IPS DF 19.7 (cell line): ENCODE data around the gene TMEM41B.
"Not testable (repeated sequence)": the region's sequence is repeated elsewhere in the genome, so short reads cannot be mapped to it uniquely, and the experiment has no call there.

Experiments used
- DNase-seq: peaks from one replicate; pipeline ENCODE4 v3.0.0-alpha.2; 2013; ENCODE audit warnings: low read depth, low spot score

TMEM41B gene, protein sequence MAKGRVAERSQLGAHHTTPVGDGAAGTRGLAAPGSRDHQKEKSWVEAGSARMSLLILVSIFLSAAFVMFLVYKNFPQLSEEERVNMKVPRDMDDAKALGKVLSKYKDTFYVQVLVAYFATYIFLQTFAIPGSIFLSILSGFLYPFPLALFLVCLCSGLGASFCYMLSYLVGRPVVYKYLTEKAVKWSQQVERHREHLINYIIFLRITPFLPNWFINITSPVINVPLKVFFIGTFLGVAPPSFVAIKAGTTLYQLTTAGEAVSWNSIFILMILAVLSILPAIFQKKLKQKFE

GRCh38 chr11:9314291-9315077 lies at the start of gene TMEM41B:
Gene TMEM41B (minus strand): TSS chr11:9314593. CDS start chr11:9314441, 152 bp downstream.
- DNase-seq, result peak; percentile 94

DNA sequence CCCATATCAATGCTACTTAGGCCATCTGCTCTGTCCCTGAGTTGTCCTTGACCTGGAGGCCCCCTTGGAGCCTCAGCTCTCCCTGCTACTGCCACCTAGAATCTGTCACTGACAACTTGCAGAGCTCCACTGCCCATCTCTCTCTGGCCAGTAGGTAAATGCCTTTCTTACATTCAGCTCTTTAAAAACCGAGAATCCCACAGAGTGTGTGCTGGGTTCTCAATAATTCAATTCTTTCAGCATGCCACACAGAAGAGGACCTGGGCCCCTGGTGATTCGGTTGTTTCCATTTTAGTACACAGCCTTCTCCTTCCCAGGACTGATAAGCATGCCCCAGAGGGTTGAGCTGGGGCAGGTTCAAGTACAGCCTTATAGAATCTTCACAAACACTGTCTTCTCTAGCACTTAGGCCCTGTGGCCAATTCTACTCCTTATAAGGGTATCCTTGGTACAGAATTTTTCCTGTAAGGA lies 48.0 kb upstream of the TMEM41B start:
- no peak for DNase-seq

DNA sequence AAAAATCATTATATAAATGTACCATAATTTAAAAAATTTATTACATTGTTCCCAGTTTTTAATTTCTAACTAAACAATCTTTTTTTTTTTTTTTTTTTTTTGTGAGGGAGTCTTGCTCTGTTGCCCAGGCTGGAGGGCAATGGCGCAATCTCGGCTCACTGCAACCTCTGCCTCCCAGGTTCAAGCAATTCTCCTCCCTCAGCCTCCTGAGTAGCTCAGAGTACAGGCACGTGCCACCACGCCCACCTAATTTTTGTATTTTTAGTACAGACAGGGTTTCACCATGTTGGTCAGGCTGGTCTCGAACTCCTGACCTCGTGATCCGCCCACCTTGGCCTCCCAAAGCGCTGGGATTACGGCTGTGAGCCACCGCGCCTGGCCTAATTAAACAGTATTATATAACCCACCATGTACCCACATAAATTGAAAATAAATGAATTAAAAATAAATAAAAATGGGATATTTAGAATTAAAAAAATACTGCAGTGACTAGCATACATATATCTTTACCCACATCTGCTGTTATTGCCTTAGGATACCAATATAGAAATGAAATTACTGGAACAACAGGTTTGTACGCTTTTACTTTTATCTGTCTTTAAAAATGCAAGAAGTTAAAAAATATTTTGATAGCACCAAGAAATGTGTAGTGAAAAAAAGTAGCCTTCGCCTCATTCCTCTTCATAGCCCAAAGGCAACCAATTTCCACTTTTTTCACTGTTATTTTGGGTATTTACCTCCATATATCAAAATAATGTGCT lies 46.6 kb upstream of the TMEM41B start:
- DNase-seq, result not testable (repeated sequence)

DNA sequence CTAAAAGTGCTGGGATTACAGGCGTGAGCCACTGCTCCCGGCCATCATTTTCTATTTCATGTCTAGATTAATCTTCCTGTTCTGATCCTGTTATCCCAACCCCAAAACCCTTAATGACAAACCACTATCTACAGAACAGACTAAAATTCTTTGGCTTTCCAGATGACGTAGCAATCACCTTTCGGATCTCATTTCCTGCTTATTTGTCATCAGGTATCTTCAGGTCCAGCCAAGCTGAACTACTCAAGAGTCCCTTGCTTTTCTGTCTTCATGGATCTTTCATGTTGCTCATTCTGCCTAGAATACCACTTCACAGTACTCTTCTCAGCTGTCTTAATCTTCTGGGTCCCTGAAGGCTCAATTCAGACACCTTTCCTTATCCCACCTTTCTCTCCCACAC lies 42.6 kb upstream of the TMEM41B start:
- no peak for DNase-seq

- no peak for DNase-seq
Measured at GRCh38 chr11:9351321-9351881, 37.0 kb upstream of the TMEM41B start.

DNA sequence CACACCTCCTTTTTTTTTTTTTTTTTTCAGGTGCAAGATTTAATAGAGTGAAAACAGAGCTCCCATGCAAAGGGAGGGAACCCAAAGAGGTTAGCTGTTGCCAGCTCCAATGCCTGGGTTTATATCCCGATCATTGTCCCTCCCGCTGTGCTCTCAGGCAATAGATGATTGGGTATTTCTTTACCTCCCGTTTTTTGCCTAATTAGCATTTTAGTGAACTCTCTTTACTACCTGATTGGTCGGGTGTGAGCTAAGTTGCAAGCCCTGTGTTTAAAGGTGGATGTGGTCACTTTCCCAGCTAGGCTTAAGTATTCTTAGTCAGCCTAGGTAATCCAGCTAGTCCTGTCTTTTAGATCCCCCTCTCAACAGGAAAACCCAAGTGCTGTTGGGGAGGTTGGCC lies 33.4 kb upstream of the TMEM41B start:
- not testable (repeated sequence) for DNase-seq

GRCh38 chr11:9347100-9347499 lies 32.7 kb upstream of the TMEM41B start:
- DNase-seq, result no peak

- no peak for DNase-seq
Measured at GRCh38 chr11:9344061-9344680, 29.8 kb upstream of the TMEM41B start.

GRCh38 chr11:9341638-9342178 lies 27.3 kb upstream of the TMEM41B start:
- no peak for DNase-seq

DNA sequence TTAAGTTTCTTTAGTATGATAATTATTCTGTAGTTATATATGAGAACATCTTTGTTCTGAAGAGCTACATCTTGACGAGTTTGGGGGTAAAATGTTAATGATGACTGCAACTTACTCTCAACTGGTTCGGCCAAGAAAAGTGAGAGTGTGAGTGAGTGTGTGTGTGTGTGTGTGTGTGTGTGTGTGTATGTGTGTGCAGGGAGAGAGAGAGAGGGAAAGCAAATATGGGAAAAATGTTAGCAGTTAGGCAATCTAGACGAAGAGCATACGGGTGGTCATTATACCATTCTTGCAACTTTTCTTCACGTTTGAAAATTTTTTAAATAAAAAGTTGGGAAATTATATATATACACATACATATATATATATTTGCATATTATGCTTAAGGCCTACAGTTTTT lies 18.3 kb upstream of the TMEM41B start:
- no peak for DNase-seq

- no peak for DNase-seq
Measured at GRCh38 chr11:9330387-9331384, 16.3 kb upstream of the TMEM41B start.

DNA sequence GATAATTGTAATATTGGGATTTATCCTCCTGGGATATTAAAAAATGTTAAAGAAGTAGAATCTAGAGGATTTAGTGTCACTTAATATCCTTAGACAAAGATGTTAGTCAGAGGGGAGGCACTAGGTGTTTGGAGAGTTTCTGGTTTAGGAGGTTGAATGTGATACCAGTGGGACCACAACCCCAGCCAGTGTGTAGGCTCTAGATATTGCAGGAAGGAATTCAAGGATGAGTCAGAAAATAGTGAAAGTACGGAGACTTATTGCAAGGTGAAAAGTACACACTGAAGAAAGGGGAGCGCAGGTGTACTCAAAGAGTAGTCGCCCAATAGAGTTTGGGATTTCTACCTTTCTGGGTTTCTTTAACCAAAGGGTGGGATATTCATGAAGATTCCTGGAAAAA lies 5.7 kb upstream of the TMEM41B start:
- no peak for DNase-seq

- DNase-seq, result not testable (repeated sequence)
Measured at GRCh38 chr11:9319377-9320001, 5.1 kb upstream of the TMEM41B start.

GRCh38 chr11:9318442-9319376 lies 4.3 kb upstream of the TMEM41B start:
- DNase-seq, result not testable (repeated sequence)

DNA sequence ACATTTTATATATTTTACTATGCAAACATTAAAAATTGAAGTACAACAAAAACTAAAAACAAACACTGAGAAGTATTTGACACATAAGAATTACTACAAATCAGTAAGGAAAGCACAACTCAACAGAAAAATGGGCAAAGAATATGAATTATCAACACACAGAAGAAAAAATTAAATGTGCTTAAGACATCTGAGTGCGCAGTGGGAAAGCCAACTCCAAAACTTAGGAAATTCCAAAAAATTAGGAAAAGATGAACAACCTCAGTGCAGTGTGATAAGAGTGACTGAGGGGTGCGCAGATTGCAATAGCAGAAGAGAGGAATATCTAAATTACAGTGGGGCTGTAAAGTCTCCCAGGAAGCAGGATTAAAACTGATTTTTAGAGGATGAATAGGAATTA lies 1.9 kb upstream of the TMEM41B start:
- DNase-seq, result no peak

- no peak for DNase-seq
Measured at GRCh38 chr11:9315078-9315688, 790 bp upstream of the TMEM41B start.

GRCh38 chr11:9313648-9314290 lies 624 bp downstream of the TMEM41B start:
- DNase-seq, result no peak
